ENCODE results near the gene C13orf42. TPM values are rescaled to one million over a fixed set of nuclear protein-coding genes. Genes with fewer than 3 reads are reported as not detected.
"Not testable (repeated sequence)": the region's sequence is repeated elsewhere in the genome, so short reads cannot be mapped to it uniquely, and the experiment has no call there.

Gene C13orf42
- total RNA-seq, 3 donors from 2014 or later = not detected

- no peak overlapping the region for H3K4me3 ChIP-seq
- intact Hi-C loops (cut with DNase I, micrococcal nuclease) = no loop called here
- no peaks in the 10 kb centered on the region for H3K36me3 ChIP-seq (ENCODE audit: low read depth)
- TF ChIP-seq CTCF (IDR thresholded peaks at IDR 0.05) = no peak
- DNase-seq (no peak), ATAC-seq (no peak)
- H3K9me3 ChIP-seq = no peaks in the 10 kb centered on the region
- H3K4me1 ChIP-seq (ENCODE audit: low read depth) = no peaks in the 10 kb centered on the region
These were observed 17.5 kb downstream of the C13orf42 start for GRCh38 chr13:51093574-51093973.

GRCh38 chr13:51091839-51092238 lies 19.2 kb downstream of the C13orf42 start:
- intact Hi-C loops (cut with DNase I, micrococcal nuclease) = no loop called here
- no peaks in the 10 kb centered on the region for H3K36me3 ChIP-seq (ENCODE audit: low read depth)
- no peaks in the 10 kb centered on the region for H3K9me3 ChIP-seq
- DNase-seq = no peak
- no peak for ATAC-seq
- no peak overlapping the region for H3K4me3 ChIP-seq
- H3K4me1 ChIP-seq (ENCODE audit: low read depth) = no peaks in the 10 kb centered on the region
- TF ChIP-seq CTCF (IDR thresholded peaks at IDR 0.05) = no peak

GRCh38 chr13:51083706-51084105 lies 27.4 kb downstream of the C13orf42 start:
- ATAC-seq (no peak), DNase-seq (no peak)
- Histone ChIP-seq H3K36me3 (ENCODE audit: low read depth) (no peaks in the 10 kb centered on the region), H3K4me3 (no peak overlapping the region), H3K9me3 (no peaks in the 10 kb centered on the region), H3K4me1 (ENCODE audit: low read depth) (no peaks in the 10 kb centered on the region)
- TF ChIP-seq CTCF (IDR thresholded peaks at IDR 0.05) = no peak
- intact Hi-C loops (cut with DNase I, micrococcal nuclease) = no loop called here

- H3K4me3 ChIP-seq; intact Hi-C loops (cut with DNase I, micrococcal nuclease); H3K36me3 ChIP-seq (ENCODE audit: low read depth): not testable (repeated sequence)
These were observed 30.5 kb downstream of the C13orf42 start for GRCh38 chr13:51080478-51081065.

GRCh38 chr13:51071493-51071892 lies 39.6 kb downstream of the C13orf42 start:
- Histone ChIP-seq H3K9me3 (no peaks in the 10 kb centered on the region), H3K4me1 (ENCODE audit: low read depth) (no peaks in the 10 kb centered on the region), H3K4me3 (no peak overlapping the region), H3K36me3 (ENCODE audit: low read depth) (no peaks in the 10 kb centered on the region)
- intact Hi-C loops (cut with DNase I, micrococcal nuclease) = no loop called here
- no peak for TF ChIP-seq CTCF (IDR thresholded peaks at IDR 0.05)
- no peak for ATAC-seq
- DNase-seq = no peak

More at GRCh38 chr13:51080478-51081065, 30.5 kb downstream of the C13orf42 start:
- DNase-seq; ATAC-seq; H3K4me1 ChIP-seq (ENCODE audit: low read depth); H3K9me3 ChIP-seq: not testable (repeated sequence)

GRCh38 chr13:51070005-51070649 lies 40.9 kb downstream of the C13orf42 start:
- ATAC-seq = peak; percentile 93

More at GRCh38 chr13:51070005-51070649, 40.9 kb downstream of the C13orf42 start:
- Histone ChIP-seq H3K4me1 (ENCODE audit: low read depth) (no peaks in the 10 kb centered on the region), H3K9me3 (no peaks in the 10 kb centered on the region), H3K36me3 (ENCODE audit: low read depth) (no peaks in the 10 kb centered on the region), H3K4me3 (no peak overlapping the region)
- peak; percentile 81 to 89 (median 85) for DNase-seq
- intact Hi-C loops (cut with DNase I, micrococcal nuclease) = no loop called here
- peak; percentile 92 for TF ChIP-seq CTCF (IDR thresholded peaks at IDR 0.05)
